GM21786 (cell line): ENCODE results near the gene CACNA2D4.

Source experiments
- ATAC-seq: cut with Tn5 transposase; IDR thresholded peaks from one replicate; pipeline ENCODE4 v1.9.1; 2021; ENCODE audit not compliant: unreplicated experiment

The CACNA2D4 gene

DNA sequence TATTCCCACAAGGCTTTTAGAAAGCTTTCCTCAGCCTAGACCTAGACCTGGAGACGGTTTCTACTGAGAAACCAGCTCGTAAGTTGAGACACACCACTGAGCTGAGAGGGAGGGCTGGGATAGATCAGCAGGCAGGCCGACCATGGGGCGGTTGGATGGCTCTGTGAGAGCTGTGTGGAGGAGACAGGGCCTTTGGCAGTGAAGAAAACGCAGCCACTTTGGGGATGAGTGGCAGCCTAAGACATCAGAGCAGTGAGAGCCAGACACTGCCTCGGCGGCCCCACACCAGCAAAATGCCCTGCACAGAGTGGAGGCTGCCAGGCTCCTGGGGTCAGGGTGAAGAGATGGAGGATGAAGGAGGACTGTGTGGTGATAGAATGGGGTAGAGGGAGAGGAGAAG lies 46.0 kb downstream of the CACNA2D4 start:
- no peak for ATAC-seq

DNA sequence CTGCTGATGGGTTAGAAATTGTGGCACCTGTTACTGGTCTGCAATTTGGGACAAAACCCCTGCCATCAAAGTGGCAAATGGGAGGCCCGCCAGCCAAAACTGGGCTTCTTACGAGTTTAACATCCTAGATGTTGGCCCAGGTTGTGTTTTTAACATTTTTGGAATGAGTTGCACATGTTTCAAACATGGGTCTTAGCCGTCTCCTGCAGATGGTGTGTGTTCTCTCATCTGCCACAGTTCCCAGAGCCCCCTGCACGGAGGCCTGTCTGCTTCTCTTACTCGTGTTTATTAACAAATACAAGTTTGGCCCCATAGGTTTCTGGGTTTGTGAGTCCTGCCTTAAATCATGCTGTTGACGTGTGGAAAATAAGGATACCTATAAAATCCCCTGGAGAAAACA lies 46.5 kb downstream of the CACNA2D4 start:
- ATAC-seq = no peak

- no peak for ATAC-seq
These were observed 47.2 kb downstream of the CACNA2D4 start for GRCh38 chr12:1870998-1871917.

DNA sequence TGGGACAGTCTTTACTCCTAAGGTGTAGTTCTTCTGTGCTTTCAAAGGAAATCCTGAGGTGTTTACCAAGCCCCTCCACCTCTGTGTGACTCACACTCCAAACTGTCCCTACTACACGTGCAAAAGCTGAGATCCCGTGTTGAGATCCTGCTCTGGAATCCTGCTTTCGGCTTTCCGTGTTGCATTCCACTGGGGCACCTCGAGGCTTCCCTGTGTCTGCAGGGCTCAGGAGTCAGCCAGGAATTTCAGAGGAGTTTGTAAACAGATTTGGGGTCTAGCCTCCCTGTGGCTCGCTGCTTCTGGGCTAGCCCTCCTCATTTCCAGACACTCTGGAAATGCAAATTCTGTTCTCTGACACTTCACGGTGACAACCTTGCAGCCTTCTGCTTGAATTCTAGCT lies 48.4 kb downstream of the CACNA2D4 start:
- ATAC-seq = no peak

DNA sequence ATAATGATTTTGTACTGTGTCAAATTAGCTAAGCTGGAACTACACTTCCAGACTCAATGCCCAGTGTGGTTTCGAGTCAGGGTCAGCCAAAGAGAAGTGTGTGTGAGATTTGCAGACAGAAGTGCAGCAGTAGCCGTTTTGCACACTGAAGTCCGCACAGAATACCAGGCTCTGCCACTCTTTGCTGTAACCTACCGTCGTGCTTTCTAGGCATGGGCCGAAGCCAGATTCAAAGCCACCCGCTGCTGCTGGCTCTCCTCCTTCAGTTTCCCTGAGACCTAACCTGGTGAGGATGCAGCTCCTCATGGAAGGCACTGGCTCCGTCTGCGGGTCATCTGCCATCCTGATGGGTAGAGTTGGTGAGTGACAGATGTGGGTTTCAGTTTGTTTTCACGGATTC lies 49.3 kb downstream of the CACNA2D4 start:
- ATAC-seq = no peak

DNA sequence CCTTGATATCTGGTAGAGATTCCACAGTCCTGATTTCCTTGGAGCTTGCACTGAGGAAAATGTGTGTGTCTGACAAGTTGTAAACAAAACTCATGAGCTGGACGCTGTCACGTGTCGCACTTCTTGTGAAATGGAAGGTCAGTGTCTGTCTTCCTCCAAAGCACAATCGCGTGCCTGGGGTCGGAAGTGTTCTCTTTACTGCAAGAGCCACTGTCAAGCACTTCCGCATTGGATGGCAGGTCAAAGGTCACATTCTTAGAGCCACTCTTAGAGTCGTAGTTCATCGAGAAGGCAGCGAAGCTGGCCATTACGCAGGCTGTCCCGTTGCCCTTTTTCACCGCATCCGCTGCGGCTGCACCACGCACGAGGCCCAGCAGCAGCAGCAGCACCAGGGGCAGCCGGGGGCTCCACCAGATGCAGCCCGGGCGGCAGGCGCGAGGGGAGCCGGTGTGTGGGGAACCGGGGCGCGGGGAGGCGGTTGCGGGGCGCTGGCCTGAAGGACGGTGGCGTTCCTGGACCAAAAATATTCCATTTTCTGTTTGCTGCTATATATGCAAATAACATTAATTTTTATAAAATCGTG lies 53.1 kb downstream of the CACNA2D4 start:
- no peak for ATAC-seq

DNA sequence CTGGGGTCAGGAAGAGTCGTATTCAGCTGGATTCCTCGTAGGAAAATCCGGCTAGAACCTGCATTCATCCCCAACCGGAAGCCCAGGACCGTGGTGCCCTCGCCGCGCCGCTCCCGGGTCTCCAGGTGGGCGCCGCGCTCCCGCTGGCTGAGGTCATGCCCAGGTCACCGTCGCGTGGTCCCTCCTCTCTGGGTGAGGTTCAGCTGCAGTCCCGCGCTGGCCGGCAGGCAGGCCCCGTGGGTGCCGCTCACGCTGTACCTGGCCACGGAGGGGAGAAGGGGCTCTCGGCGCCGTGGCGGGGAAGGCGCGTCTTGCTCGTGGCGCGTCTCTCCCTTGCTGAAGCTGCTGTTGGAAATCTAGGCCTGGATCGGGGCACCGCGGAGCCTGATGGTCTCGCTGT lies 53.6 kb downstream of the CACNA2D4 start:
- ATAC-seq = no peak

GRCh38 chr12:1864456-1864855 lies 54.0 kb downstream of the CACNA2D4 start:
- ATAC-seq = no peak

GRCh38 chr12:1863823-1864222 lies 54.6 kb downstream of the CACNA2D4 start:
- ATAC-seq = no peak

GRCh38 chr12:1862973-1863372 lies 55.5 kb downstream of the CACNA2D4 start:
- ATAC-seq = no peak

DNA sequence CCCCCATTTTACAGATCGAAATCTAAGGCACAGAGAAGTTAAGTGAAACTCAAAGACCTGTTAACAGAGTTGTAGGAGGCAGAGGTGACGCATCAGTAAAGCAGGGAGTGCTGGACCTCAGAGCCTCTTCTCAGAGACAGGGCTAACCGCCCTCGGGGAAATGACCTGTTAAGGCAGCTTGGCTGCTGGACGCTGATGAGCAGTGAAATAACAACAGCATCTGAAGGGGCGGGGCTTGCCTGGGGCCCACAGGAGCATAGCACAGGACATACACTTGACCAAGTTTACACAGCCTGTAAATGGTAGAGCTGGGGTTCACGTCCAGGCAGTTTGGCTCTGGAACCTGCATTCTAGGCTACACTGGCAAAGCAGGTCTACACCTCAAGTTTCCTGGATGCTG lies 58.8 kb downstream of the CACNA2D4 start:
- no peak for ATAC-seq

DNA sequence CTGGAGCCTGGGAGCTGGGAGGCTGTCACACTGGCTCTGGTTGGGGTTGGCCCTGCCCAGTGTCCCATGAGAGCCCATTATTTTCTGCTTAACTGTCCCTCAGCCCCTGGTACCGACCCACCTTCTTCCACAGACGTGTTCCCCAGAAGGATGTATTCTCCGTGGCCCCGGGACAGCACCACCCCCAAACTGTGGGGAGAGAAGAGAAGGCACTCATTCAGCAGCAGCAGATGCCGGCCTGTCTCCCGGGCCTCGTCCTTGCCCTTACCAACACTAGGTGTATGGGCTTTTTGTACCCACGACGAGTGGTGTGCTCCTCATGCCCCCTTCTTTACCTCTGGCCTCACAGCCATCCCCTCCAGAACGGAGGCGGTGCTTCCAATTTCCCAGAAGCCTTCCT lies 60.0 kb downstream of the CACNA2D4 start:
- ATAC-seq = no peak

DNA sequence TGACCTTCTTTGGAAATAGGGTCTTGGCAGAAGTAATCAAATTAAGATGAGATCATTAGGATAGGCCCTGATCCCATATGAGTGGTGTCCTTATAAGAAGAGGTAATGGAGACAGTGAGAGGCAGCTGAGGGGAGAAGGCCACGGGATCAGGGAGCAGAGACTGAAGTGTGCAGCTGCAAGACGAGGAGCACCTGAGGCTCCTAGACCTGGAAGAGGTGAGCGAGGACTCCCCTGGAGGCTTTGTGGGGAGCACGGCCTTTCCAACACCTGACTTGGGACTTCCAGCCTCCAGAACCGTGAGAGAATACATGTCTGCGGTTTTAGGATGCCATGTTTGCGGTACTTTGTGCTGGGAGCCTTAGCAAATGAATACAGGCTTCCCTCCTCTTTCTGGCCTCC lies 60.6 kb downstream of the CACNA2D4 start:
- ATAC-seq = no peak

DNA sequence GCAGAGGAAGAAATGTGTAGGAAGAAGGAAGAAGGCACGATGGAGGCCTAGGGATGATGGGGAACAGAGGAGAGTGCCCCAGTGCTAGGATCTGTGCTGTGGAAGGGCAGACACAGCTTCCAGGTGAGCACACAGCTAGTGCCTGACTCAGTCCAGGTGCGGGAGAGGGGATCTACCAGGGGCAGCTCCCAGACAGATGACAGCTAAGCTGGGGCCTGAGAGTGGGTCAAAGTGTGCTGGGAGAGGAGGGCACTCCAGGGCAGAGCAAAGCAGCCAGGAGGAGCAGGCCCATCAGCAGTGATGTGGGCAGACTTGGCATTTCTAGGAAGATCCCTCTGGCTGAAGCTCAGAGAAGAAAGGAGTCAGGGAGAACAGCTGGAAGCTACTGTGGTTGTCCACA lies 61.4 kb downstream of the CACNA2D4 start:
- no peak for ATAC-seq

GRCh38 chr12:1855241-1855640 lies 63.2 kb downstream of the CACNA2D4 start:
- no peak for ATAC-seq

DNA sequence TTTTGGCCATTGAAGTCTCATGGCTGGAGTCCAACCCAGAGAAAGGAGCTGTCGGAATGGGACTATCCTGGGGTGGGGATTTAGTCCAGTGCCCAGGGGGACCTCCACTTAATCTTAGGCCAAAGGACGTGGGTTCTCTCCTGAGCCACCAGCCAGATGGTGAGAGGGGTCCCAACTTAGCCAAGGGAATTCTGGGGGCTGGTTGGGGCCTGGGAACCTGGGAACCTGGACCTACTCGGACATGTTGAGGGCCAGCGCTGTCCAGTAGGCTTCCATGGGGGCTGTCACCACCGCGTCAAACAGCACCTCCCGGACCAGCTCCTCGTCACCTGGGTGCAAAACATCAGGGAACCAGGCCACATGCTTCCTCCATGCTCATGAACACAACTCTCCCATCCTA lies 64.7 kb downstream of the CACNA2D4 start:
- no peak for ATAC-seq

DNA sequence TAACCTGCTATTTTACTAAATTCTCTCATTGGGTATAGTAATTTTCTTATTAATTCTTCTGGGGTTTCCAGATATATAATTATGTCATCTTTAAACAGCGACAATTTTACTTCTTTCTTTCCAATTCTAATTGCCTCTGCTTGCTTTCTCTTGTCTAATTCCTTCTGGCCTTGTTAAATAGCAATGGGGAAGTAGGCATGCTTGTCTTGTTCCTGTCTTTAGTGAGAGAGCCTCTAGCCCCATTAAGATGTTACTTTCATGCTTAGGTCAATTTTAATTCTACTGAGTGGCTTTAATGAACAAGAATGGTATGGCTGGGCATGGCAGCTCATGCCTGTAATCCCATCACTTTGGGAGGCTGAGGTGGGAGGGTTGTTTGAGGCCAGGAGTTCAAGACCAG lies 66.4 kb downstream of the CACNA2D4 start:
- no peak for ATAC-seq

DNA sequence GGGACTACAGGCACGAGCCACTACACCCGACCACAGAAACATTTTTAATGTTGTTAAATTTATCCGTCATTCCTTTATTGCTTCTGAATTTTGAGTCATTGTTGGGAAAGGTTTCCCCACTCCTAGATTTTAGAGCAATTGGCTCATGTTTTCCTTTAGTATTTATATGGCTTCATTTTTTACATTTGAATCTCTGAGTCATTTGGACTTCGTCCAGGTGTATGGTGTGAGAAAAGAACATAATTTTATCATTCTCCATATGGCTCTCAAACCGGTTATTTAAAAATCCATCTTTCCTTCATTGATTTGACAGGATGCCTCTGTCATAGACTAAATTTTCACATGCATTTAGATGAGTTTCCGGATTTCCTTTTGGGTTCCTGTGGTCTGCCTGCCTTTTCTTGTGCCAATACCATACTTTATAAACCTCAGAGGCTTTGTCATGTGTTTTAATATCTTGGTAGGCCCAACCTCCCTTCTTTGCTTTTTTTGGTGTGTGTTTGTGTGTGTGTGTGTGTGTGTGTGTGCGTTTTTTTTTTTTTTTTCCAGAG lies 67.2 kb downstream of the CACNA2D4 start:
- ATAC-seq = no peak

GRCh38 chr12:1848745-1849144 lies 69.7 kb downstream of the CACNA2D4 start:
- no peak for ATAC-seq

- no peak for ATAC-seq
These were observed 70.3 kb downstream of the CACNA2D4 start for GRCh38 chr12:1848146-1848545.

DNA sequence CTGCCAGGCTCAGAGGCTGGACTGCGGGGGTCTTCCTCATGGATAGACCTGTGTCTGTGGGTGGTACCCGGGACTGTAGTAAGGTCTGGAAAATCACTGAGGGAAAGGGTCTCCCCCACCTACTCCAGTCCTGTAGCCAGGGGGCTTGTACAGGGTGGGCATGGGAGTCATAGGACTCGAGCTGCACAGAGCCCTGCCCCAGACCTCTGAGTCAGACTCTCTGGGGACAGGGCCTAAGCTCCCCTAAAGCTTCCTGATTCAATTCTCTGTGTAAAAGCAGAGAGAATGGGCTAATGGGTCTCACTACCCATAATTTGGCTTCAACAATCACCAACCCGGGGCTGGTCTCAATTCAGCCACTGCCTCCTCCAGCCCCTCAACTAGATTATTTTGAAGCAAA lies 71.0 kb downstream of the CACNA2D4 start:
- ATAC-seq = no peak
